Upper lobe of left lung (tissue), 4 donors: Measurements from ENCODE around the gene KIAA1217.

Experiments used
- EP300 ChIP-seq, 4 donors: sonication (generic); formaldehyde crosslinking; IDR thresholded peaks; one replicate each; pipeline ENCODE4 v1.5.1; 2017; ENCODE audit warnings: antibody characterized with exemption in 4 of 4, control low read depth in 2 of 4
- POLR2A ChIP-seq, 4 donors: fragments of 450-650 bp; IDR thresholded peaks; one replicate each; pipeline ENCODE4 v1.5.1; 2016 to 2017; ENCODE audit warnings: antibody characterized with exemption in 4 of 4, mild to moderate bottlenecking in 2 of 4
- POLR2AphosphoS5 ChIP-seq, 2 donors: sonication (generic); formaldehyde crosslinking; IDR thresholded peaks; one replicate each; pipeline ENCODE4 v1.5.1; 2017; ENCODE audit warnings: antibody characterized with exemption in 2 of 2
- TF ChIP-seq, protein P1 (sequence below), 6 experiments: fragments of 450-650 bp in 4 of 6; fragments of 200-600 bp in 2 of 6; sonication (generic) in 2 of 6; IDR thresholded peaks; one replicate each; pipeline ENCODE4 v1.5.1; 2016 to 2019; ENCODE audit warnings: antibody characterized with exemption in 6 of 6

DNA sequence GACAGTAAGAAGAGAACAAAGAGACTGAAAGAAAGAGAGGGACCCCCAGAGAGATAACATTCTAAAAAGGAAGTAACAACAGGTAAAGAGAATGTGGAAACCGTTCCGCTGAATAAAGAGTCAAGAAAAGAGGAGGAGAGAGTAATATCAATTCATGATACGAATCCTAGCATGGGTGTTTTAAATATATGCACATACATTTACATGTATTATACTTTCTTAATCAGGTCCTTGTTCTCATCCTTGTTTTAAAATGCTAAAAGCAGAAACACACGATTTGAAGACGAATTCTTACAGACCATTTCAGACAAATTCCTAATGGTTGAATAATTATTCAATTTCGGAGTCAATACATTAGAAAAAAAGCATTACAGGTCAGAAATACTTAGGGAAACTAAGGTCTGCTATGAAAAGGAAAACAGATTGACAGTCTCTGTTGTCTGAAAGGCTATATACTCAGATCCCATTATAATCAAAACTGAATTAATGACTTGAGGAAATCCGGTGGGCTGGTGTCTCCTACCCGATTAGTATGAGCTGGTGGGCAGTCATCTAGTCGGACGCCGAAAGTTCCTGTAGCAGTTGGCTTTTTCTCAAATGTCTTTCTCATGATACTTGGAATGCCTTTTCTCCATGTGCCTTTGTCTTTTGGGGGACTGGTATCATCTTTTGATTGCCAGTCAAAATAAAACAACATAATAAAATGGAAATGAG is 387.4 kb downstream of the KIAA1217 start:
- TF ChIP-seq POLR2A (IDR thresholded peaks at IDR 0.05) (no peak), EP300 (IDR thresholded peaks at IDR 0.05) (no peak), POLR2AphosphoS5 (IDR thresholded peaks at IDR 0.05) (no peak)
- TF ChIP-seq, protein P1, sequence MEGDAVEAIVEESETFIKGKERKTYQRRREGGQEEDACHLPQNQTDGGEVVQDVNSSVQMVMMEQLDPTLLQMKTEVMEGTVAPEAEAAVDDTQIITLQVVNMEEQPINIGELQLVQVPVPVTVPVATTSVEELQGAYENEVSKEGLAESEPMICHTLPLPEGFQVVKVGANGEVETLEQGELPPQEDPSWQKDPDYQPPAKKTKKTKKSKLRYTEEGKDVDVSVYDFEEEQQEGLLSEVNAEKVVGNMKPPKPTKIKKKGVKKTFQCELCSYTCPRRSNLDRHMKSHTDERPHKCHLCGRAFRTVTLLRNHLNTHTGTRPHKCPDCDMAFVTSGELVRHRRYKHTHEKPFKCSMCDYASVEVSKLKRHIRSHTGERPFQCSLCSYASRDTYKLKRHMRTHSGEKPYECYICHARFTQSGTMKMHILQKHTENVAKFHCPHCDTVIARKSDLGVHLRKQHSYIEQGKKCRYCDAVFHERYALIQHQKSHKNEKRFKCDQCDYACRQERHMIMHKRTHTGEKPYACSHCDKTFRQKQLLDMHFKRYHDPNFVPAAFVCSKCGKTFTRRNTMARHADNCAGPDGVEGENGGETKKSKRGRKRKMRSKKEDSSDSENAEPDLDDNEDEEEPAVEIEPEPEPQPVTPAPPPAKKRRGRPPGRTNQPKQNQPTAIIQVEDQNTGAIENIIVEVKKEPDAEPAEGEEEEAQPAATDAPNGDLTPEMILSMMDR (IDR thresholded peaks at IDR 0.05) = no peak
